ENCODE measurements around the gene ZNF398.

The ZNF398 gene

DNA sequence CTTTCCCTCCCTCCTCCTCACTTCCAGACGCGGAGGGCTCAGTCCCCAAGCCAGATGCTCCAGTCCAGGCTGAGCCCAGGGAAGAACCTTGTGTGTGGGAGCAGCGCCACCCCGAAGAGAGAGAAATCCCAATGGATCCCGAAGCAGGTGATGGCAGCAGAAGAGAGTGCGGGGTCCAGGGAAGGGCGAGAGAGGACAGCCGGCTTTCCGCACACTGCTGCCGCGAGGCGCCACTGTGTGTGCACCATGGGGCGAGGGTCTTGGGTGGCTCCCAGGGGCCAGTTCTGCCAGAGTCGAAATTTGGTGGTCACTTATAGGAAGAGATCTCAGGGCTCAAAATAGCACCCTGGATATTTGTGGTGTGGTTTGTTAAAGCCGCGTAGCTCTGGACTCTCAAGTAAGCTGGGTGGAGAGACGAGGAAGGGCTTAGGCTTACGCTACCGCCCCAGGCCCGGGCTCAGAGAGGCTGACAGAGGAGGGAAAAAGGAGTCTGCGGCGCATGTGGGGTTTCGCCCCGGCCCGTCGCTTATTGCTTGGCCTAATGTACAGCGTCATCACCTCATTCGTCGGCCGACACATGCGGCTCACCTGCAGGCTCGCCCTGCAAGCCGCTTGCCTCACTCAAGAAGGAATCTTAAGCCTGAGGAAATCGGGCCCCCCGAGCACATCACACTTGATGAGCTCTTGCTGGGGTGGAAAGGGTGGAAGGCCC lies 60.2 kb downstream of the ZNF398 start:
- peaks cover 8 to 86% (median 82%) of the 10 kb centered on the region in 5 donors for H3K36me3 ChIP-seq (ENCODE audit: control insufficient read depth in 5 of 5, insufficient read depth in 5 of 5, low read length in 5 of 5)
- H3K9ac ChIP-seq (ENCODE audit: low read length in 5 of 5), result no peak overlapping the region
- H3K9me3 ChIP-seq (ENCODE audit: control insufficient read depth in 5 of 5, low read length in 5 of 5), result no peaks in the 10 kb centered on the region
- H3K4me3 ChIP-seq (ENCODE audit: low read depth in 1 of 5, low read length in 5 of 5), result no peak overlapping the region
- H3K27me3 ChIP-seq (ENCODE audit: control insufficient read depth in 5 of 5, insufficient read depth in 4 of 5, low read length in 5 of 5), result no peaks in the 10 kb centered on the region
- no peaks in the 10 kb centered on the region for H3K4me1 ChIP-seq (ENCODE audit: control insufficient read depth in 5 of 5, insufficient read depth in 5 of 5, low read length in 5 of 5)
- H3K27ac ChIP-seq (ENCODE audit: low read depth, low read length), result no peak overlapping the region

- peaks cover 0 to 16% (median 13%) of the 10 kb centered on the region in 5 donors for H3K4me1 ChIP-seq (ENCODE audit: control insufficient read depth in 5 of 5, insufficient read depth in 5 of 5, low read length in 5 of 5)
- H3K27me3 ChIP-seq (ENCODE audit: control insufficient read depth in 5 of 5, insufficient read depth in 4 of 5, low read length in 5 of 5), result no peaks in the 10 kb centered on the region
- peaks cover 8 to 93% (median 82%) of the 10 kb centered on the region in 5 donors for H3K36me3 ChIP-seq (ENCODE audit: control insufficient read depth in 5 of 5, insufficient read depth in 5 of 5, low read length in 5 of 5)
- no peak overlapping the region for H3K4me3 ChIP-seq (ENCODE audit: low read depth in 1 of 5, low read length in 5 of 5)
- no peak overlapping the region for H3K9ac ChIP-seq (ENCODE audit: low read length in 5 of 5)
- H3K9me3 ChIP-seq (ENCODE audit: control insufficient read depth in 5 of 5, low read length in 5 of 5), result no peaks in the 10 kb centered on the region
- H3K27ac ChIP-seq (ENCODE audit: low read depth, low read length), result no peak overlapping the region
Measured at GRCh38 chr7:149209518-149210269, 62.4 kb downstream of the ZNF398 start.

GRCh38 chr7:149210551-149210950 lies 63.3 kb downstream of the ZNF398 start:
- no peak overlapping the region for H3K9ac ChIP-seq (ENCODE audit: low read length in 5 of 5)
- H3K4me1 ChIP-seq (ENCODE audit: control insufficient read depth in 5 of 5, insufficient read depth in 5 of 5, low read length in 5 of 5), result peaks cover 0 to 19% (median 13%) of the 10 kb centered on the region in 5 donors
- no peaks in the 10 kb centered on the region for H3K27me3 ChIP-seq (ENCODE audit: control insufficient read depth in 5 of 5, insufficient read depth in 4 of 5, low read length in 5 of 5)
- no peak overlapping the region for H3K27ac ChIP-seq (ENCODE audit: low read depth, low read length)
- H3K36me3 ChIP-seq (ENCODE audit: control insufficient read depth in 5 of 5, insufficient read depth in 5 of 5, low read length in 5 of 5), result peaks cover 8 to 98% (median 88%) of the 10 kb centered on the region in 5 donors
- no peaks in the 10 kb centered on the region for H3K9me3 ChIP-seq (ENCODE audit: control insufficient read depth in 5 of 5, low read length in 5 of 5)
- H3K4me3 ChIP-seq (ENCODE audit: low read depth in 1 of 5, low read length in 5 of 5), result no peak overlapping the region

DNA sequence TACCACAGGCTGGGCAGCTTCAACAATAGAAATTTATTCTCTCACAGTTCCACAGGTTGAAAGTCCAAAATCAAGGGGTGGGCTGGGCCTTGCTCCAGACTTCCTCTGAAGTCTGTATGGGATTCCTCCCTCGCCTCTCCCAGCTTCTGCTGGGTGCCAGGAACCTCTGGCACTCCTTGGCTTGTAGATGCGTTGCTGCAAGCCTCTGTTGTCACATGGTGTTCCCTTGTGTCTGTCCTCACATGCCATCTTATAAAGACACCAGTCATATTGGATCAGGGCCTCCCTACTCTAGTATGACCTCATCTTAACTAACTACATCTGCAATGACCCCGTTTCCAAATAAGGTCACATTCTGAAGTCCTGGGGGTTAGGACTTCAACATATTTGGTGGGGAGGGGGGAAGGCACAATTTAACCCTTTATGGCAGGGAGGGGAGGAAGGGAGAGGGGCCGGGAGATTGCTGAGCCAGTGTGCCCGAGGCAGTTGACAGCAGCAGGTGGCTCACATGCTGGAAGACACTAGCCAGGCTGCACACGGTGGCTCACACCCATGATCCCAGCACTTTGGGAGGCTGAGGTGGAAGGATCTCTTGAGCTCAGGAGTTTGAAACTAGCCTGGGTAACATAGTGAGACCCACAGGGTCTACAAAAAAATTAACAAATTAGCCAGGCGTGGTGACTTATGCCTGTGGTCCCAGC lies 66.9 kb downstream of the ZNF398 start:
- Histone ChIP-seq H3K4me1 (ENCODE audit: control insufficient read depth in 5 of 5, insufficient read depth in 5 of 5, low read length in 5 of 5) (peaks cover 0 to 19% (median 13%) of the 10 kb centered on the region in 5 donors), H3K36me3 (ENCODE audit: control insufficient read depth in 5 of 5, insufficient read depth in 5 of 5, low read length in 5 of 5) (peaks cover 8 to 99% (median 92%) of the 10 kb centered on the region in 5 donors), H3K9me3 (ENCODE audit: control insufficient read depth in 5 of 5, low read length in 5 of 5) (no peaks in the 10 kb centered on the region), H3K27ac (ENCODE audit: low read depth, low read length) (no peak overlapping the region), H3K27me3 (ENCODE audit: control insufficient read depth in 5 of 5, insufficient read depth in 4 of 5, low read length in 5 of 5) (no peaks in the 10 kb centered on the region), H3K9ac (ENCODE audit: low read length in 5 of 5) (no peak overlapping the region), H3K4me3 (ENCODE audit: low read depth in 1 of 5, low read length in 5 of 5) (no peak overlapping the region)

GRCh38 chr7:149216402-149216801 lies 69.1 kb downstream of the ZNF398 start:
- no peaks in the 10 kb centered on the region for H3K27me3 ChIP-seq (ENCODE audit: control insufficient read depth in 5 of 5, insufficient read depth in 4 of 5, low read length in 5 of 5)
- no peak overlapping the region for H3K27ac ChIP-seq (ENCODE audit: low read depth, low read length)
- no peaks in the 10 kb centered on the region for H3K9me3 ChIP-seq (ENCODE audit: control insufficient read depth in 5 of 5, low read length in 5 of 5)
- peaks cover 7 to 98% (median 84%) of the 10 kb centered on the region in 5 donors for H3K36me3 ChIP-seq (ENCODE audit: control insufficient read depth in 5 of 5, insufficient read depth in 5 of 5, low read length in 5 of 5)
- no peak overlapping the region for H3K4me3 ChIP-seq (ENCODE audit: low read depth in 1 of 5, low read length in 5 of 5)
- peaks cover 0 to 19% (median 13%) of the 10 kb centered on the region in 5 donors for H3K4me1 ChIP-seq (ENCODE audit: control insufficient read depth in 5 of 5, insufficient read depth in 5 of 5, low read length in 5 of 5)
- no peak overlapping the region for H3K9ac ChIP-seq (ENCODE audit: low read length in 5 of 5)

DNA sequence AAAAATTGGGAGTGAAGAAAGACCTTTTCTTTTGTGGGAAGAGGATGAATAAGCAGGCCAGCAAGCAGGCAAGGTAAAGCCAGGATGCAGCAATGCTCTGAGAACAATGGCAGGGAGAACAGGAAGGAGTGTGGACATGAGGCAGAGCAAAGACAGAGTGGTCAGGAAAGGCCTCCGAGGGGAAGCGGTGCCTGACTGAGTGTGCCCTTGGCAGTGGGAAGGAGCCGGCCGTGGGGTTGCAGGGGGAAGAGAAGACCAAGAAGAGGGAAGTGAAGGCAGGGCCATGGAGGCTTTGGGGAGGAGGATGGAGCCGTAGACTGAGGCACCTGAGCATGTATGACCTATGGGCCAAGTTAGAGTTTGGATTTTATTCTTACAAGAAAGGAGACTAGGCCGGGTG lies 70.3 kb downstream of the ZNF398 start:
- Histone ChIP-seq H3K9ac (ENCODE audit: low read length in 5 of 5) (no peak overlapping the region), H3K36me3 (ENCODE audit: control insufficient read depth in 5 of 5, insufficient read depth in 5 of 5, low read length in 5 of 5) (peaks cover 0 to 95% (median 82%) of the 10 kb centered on the region in 5 donors), H3K27me3 (ENCODE audit: control insufficient read depth in 5 of 5, insufficient read depth in 4 of 5, low read length in 5 of 5) (no peaks in the 10 kb centered on the region), H3K9me3 (ENCODE audit: control insufficient read depth in 5 of 5, low read length in 5 of 5) (no peaks in the 10 kb centered on the region), H3K4me1 (ENCODE audit: control insufficient read depth in 5 of 5, insufficient read depth in 5 of 5, low read length in 5 of 5) (peaks cover 0 to 19% (median 13%) of the 10 kb centered on the region in 5 donors), H3K27ac (ENCODE audit: low read depth, low read length) (no peak overlapping the region), H3K4me3 (ENCODE audit: low read depth in 1 of 5, low read length in 5 of 5) (no peak overlapping the region)

DNA sequence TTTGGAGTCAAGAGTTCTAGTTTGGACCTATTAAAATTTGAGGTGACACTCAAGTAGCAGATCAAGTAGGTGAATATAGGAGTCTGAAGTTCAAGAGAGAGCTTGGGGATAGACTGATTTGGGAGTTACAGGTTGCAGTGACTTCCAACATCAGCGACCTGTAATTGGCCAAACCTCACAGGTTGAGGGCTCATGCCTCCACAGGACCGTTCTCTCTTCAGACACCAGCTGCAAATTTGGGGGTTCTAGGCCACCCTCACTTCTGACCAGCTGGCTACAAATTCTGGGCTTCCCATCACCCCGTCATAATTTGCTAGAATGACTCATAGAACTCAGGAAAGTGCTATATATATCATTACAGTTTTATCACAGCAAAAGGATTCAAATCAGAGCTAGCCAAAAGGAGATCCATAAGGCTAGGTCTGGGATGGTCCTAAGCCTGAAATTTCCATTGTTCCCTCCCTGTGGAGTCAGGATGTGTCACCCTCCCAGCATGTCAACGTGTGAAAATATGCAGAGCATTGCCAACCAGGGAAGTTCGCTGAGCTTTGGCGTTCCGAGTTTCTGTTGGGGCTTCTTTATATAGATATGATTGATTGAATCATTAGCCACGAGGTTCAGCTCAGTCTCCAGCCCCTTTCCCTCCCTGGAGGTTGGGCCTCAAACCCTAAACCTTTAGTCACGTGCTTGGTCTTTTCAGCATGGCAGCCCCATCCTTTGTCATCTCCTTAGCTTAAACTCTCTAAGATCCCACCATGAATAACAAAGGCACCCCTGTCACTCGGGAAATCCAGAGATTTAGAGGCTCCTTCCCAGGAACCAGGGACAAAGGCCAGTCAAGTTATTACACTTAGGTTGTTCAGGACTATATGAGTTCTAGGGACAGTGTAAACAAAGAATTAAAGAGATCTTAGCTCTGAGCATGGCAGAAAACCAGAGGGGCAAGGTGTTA lies 71.5 kb downstream of the ZNF398 start:
- Histone ChIP-seq H3K27ac (ENCODE audit: low read depth, low read length) (no peak overlapping the region), H3K9me3 (ENCODE audit: control insufficient read depth in 5 of 5, low read length in 5 of 5) (peaks cover 0 to 2% (median 0%) of the 10 kb centered on the region in 5 donors), H3K9ac (ENCODE audit: low read length in 5 of 5) (no peak overlapping the region), H3K4me3 (ENCODE audit: low read depth in 1 of 5, low read length in 5 of 5) (no peak overlapping the region), H3K36me3 (ENCODE audit: control insufficient read depth in 5 of 5, insufficient read depth in 5 of 5, low read length in 5 of 5) (peaks cover 0 to 91% (median 75%) of the 10 kb centered on the region in 5 donors), H3K27me3 (ENCODE audit: control insufficient read depth in 5 of 5, insufficient read depth in 4 of 5, low read length in 5 of 5) (no peaks in the 10 kb centered on the region), H3K4me1 (ENCODE audit: control insufficient read depth in 5 of 5, insufficient read depth in 5 of 5, low read length in 5 of 5) (peaks cover 0 to 12% (median 8%) of the 10 kb centered on the region in 5 donors)

DNA sequence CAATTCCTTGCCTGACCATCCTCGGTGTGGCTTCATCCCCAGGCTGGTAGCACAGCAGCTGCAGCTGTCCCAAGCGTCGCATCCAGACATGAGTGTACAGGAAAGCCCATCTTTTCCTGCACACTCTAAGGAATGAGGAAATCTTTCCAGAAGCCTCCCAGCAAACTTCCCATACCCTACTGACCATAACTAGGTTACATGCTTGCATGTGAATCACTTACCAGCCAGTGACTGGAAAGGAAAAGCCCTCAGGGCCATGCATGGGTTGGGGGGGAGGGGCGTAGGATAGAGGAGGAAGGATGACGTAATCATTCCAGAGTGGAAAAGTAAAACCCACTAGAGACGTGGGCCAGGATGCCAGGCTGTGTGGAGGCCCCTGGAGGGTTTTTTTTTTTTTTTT lies 73.3 kb downstream of the ZNF398 start:
- no peak overlapping the region for H3K9ac ChIP-seq (ENCODE audit: low read length in 5 of 5)
- H3K4me3 ChIP-seq (ENCODE audit: low read depth in 1 of 5, low read length in 5 of 5), result no peak overlapping the region
- no peaks in the 10 kb centered on the region for H3K27me3 ChIP-seq (ENCODE audit: control insufficient read depth in 5 of 5, insufficient read depth in 4 of 5, low read length in 5 of 5)
- H3K4me1 ChIP-seq (ENCODE audit: control insufficient read depth in 5 of 5, insufficient read depth in 5 of 5, low read length in 5 of 5), result no peaks in the 10 kb centered on the region
- peaks cover 0 to 90% (median 73%) of the 10 kb centered on the region in 5 donors for H3K36me3 ChIP-seq (ENCODE audit: control insufficient read depth in 5 of 5, insufficient read depth in 5 of 5, low read length in 5 of 5)
- no peak overlapping the region for H3K27ac ChIP-seq (ENCODE audit: low read depth, low read length)
- H3K9me3 ChIP-seq (ENCODE audit: control insufficient read depth in 5 of 5, low read length in 5 of 5), result peaks cover 0 to 2% (median 0%) of the 10 kb centered on the region in 5 donors

DNA sequence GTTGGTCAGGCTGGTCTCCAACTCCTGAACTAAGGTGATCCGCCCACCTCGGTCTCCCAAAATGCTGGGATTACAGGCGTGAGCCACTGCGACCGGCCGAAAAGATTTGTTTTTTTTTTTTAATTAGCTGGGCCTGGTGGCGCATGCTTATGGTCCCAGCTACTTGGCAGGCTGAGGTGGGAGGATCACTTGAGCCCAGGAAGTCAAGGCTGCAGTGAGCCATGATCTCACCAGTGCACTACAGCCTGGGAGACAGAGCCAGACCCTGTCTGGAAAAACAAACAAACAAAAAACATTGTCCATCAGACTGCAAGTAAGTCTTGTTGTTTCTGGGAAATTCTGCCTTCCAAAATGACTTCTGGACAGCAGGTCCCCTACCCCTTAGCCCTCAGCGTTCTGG lies 75.9 kb downstream of the ZNF398 start:
- Histone ChIP-seq H3K36me3 (ENCODE audit: control insufficient read depth in 5 of 5, insufficient read depth in 5 of 5, low read length in 5 of 5) (peaks cover 0 to 69% (median 52%) of the 10 kb centered on the region in 5 donors), H3K27ac (ENCODE audit: low read depth, low read length) (no peak overlapping the region), H3K9ac (ENCODE audit: low read length in 5 of 5) (no peak overlapping the region), H3K9me3 (ENCODE audit: control insufficient read depth in 5 of 5, low read length in 5 of 5) (peaks cover 0 to 2% (median 0%) of the 10 kb centered on the region in 5 donors), H3K4me1 (ENCODE audit: control insufficient read depth in 5 of 5, insufficient read depth in 5 of 5, low read length in 5 of 5) (peaks cover 0 to 5% (median 0%) of the 10 kb centered on the region in 5 donors), H3K27me3 (ENCODE audit: control insufficient read depth in 5 of 5, insufficient read depth in 4 of 5, low read length in 5 of 5) (no peaks in the 10 kb centered on the region), H3K4me3 (ENCODE audit: low read depth in 1 of 5, low read length in 5 of 5) (no peak overlapping the region)

All from subcutaneous abdominal adipose tissue (tissue), 5 donors.